ENCODE measurements around the gene GRIK4. TPM values are rescaled to one million over a fixed set of nuclear protein-coding genes. Genes with fewer than 3 reads are reported as not detected.
"Not testable (repeated sequence)": the region's sequence is repeated elsewhere in the genome, so short reads cannot be mapped to it uniquely, and the experiment has no call there.

GRIK4 gene
- total RNA-seq, 1 donor from 2014 or later, result 2.2 TPM

DNA sequence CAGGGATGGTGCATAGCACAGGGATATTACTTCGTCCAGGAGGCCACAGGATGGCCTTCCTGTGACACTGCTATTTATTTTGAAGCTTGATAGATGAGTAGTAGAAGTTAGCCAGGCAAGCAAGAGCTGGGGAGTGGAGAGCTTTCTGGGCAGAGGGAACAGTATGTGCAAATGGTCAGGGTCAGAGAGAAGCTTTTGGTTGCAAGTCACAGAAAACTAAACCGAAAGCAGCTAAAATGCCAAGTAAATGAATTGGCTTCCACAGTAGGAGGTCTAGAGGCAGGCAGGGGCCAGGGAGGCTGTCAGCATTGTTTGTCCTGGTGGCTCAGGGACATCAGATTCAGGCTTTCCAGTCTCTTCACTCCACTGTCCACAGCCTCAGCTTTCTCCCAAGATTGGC is 247.5 kb downstream of the GRIK4 start:
- Histone ChIP-seq H3K9ac (ENCODE audit: low read length) (no peak overlapping the region), H2AFZ (ENCODE audit: low read depth, low read length) (no peak overlapping the region), H4K20me1 (ENCODE audit: insufficient read depth, low read length) (no peaks in the 10 kb centered on the region), H3K4me1 (ENCODE audit: insufficient read depth, low read length) (no peaks in the 10 kb centered on the region), H3K79me2 (ENCODE audit: insufficient read depth, low read length) (no peaks in the 10 kb centered on the region), H3K36me3 (ENCODE audit: insufficient read depth, low read length) (no peaks in the 10 kb centered on the region), H3K27me3 (ENCODE audit: insufficient read depth, low read length) (no peaks in the 10 kb centered on the region), H3K9me3 (ENCODE audit: insufficient read depth, low read depth, low read length) (no peaks in the 10 kb centered on the region), H3K4me3 (ENCODE audit: insufficient read depth, low read depth, low read length) (no peak overlapping the region), H3K27ac (ENCODE audit: low read depth, low read length) (no peak overlapping the region), H3K4me2 (ENCODE audit: low read length) (no peak overlapping the region)
- Mint-ChIP-seq H3K4me3 (ENCODE audit: unreplicated experiment) (no peak overlapping the region), H3K27me3 (ENCODE audit: low read depth, unreplicated experiment) (peaks cover 7% of the 10 kb centered on the region), H3K36me3 (ENCODE audit: low read depth, unreplicated experiment) (no peaks in the 10 kb centered on the region), H3K4me1 (ENCODE audit: low read depth, unreplicated experiment) (no peaks in the 10 kb centered on the region), H3K9me3 (ENCODE audit: unreplicated experiment) (peaks cover 6% of the 10 kb centered on the region), H3K27ac (ENCODE audit: unreplicated experiment) (no peak overlapping the region)
- no peak for DNase-seq (ENCODE audit: low read depth)
- TF ChIP-seq, protein P1, sequence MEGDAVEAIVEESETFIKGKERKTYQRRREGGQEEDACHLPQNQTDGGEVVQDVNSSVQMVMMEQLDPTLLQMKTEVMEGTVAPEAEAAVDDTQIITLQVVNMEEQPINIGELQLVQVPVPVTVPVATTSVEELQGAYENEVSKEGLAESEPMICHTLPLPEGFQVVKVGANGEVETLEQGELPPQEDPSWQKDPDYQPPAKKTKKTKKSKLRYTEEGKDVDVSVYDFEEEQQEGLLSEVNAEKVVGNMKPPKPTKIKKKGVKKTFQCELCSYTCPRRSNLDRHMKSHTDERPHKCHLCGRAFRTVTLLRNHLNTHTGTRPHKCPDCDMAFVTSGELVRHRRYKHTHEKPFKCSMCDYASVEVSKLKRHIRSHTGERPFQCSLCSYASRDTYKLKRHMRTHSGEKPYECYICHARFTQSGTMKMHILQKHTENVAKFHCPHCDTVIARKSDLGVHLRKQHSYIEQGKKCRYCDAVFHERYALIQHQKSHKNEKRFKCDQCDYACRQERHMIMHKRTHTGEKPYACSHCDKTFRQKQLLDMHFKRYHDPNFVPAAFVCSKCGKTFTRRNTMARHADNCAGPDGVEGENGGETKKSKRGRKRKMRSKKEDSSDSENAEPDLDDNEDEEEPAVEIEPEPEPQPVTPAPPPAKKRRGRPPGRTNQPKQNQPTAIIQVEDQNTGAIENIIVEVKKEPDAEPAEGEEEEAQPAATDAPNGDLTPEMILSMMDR (IDR thresholded peaks at IDR 0.05; ENCODE audit: insufficient read depth, low read depth, low read length), result no peak
- no peak for TF ChIP-seq EZH2 (IDR thresholded peaks at IDR 0.05; ENCODE audit: insufficient read depth, low read length)
- FAIRE-seq, result no peak

DNA sequence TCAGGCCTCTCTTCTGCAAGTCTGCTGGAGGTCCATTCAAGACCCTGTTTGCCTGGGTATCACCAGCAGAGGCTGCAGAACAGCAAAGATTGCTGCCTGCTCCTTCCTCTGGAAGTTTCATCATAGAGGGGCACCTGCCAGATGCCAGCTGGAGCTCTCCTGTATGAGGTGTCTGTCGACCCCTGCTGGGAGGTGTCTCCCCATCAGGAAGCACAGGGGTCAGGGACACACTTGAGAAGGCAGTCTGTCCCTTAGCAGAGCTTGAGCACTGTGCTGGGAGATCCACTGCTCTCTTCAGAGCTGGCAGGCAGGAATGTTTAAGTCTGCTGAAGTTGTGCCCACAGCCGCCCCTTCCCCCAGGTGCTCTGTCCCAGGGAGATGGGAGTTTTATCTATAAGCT is 254.2 kb downstream of the GRIK4 start:
- H3K4me1 Mint-ChIP-seq (ENCODE audit: low read depth, unreplicated experiment); H3K27me3 Mint-ChIP-seq (ENCODE audit: low read depth, unreplicated experiment); H3K4me2 ChIP-seq (ENCODE audit: low read length); H3K36me3 Mint-ChIP-seq (ENCODE audit: low read depth, unreplicated experiment); DNase-seq (ENCODE audit: low read depth); H3K36me3 ChIP-seq (ENCODE audit: insufficient read depth, low read length); H3K79me2 ChIP-seq (ENCODE audit: insufficient read depth, low read length); H3K27ac Mint-ChIP-seq (ENCODE audit: unreplicated experiment); H2AFZ ChIP-seq (ENCODE audit: low read depth, low read length); H3K9ac ChIP-seq (ENCODE audit: low read length); H3K27me3 ChIP-seq (ENCODE audit: insufficient read depth, low read length); H4K20me1 ChIP-seq (ENCODE audit: insufficient read depth, low read length); H3K4me1 ChIP-seq (ENCODE audit: insufficient read depth, low read length); H3K27ac ChIP-seq (ENCODE audit: low read depth, low read length); H3K4me3 Mint-ChIP-seq (ENCODE audit: unreplicated experiment); H3K9me3 ChIP-seq (ENCODE audit: insufficient read depth, low read depth, low read length); FAIRE-seq; H3K4me3 ChIP-seq (ENCODE audit: insufficient read depth, low read depth, low read length): not testable (repeated sequence)
- H3K9me3 Mint-ChIP-seq (ENCODE audit: unreplicated experiment), result peaks cover 19% of the 10 kb centered on the region

DNA sequence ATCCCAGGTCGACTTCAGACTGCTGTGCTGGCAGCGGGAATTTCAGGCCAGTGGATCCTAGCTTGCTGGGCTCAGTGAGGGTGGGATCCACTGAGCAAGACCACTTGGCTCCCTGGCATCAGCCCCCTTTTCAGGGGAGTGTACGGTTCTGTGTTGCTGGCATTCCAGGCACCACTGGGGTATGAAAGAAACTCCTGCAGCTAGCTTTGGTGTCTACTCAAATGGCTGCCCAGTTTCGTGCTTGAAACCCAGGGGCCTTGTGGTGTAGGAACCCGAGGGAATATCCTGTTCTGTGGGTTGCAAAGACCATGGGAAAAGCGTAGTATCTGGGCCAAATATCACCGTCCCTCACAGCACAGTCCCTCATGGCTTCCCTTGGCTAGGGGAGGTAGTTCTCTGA is 254.8 kb downstream of the GRIK4 start:
- no peak overlapping the region for H3K27ac ChIP-seq (ENCODE audit: low read depth, low read length)
- FAIRE-seq, result no peak
- Mint-ChIP-seq H3K27ac (ENCODE audit: unreplicated experiment) (no peak overlapping the region), H3K36me3 (ENCODE audit: low read depth, unreplicated experiment) (peaks cover 4% of the 10 kb centered on the region), H3K9me3 (ENCODE audit: unreplicated experiment) (peaks cover 22% of the 10 kb centered on the region), H3K4me1 (ENCODE audit: low read depth, unreplicated experiment) (no peaks in the 10 kb centered on the region), H3K4me3 (ENCODE audit: unreplicated experiment) (no peak overlapping the region), H3K27me3 (ENCODE audit: low read depth, unreplicated experiment) (peaks cover 5% of the 10 kb centered on the region)
- DNase-seq (ENCODE audit: low read depth), result no peak
- no peaks in the 10 kb centered on the region for H3K36me3 ChIP-seq (ENCODE audit: insufficient read depth, low read length)
- H4K20me1 ChIP-seq (ENCODE audit: insufficient read depth, low read length), result no peaks in the 10 kb centered on the region
- H3K4me1 ChIP-seq (ENCODE audit: insufficient read depth, low read length), result no peaks in the 10 kb centered on the region
- no peak overlapping the region for H3K4me3 ChIP-seq (ENCODE audit: insufficient read depth, low read depth, low read length)
- H3K9me3 ChIP-seq (ENCODE audit: insufficient read depth, low read depth, low read length), result peaks cover 2% of the 10 kb centered on the region
- H3K9ac ChIP-seq (ENCODE audit: low read length), result no peak overlapping the region
- H3K4me2 ChIP-seq (ENCODE audit: low read length), result no peak overlapping the region
- H2AFZ ChIP-seq (ENCODE audit: low read depth, low read length), result no peak overlapping the region
- no peak for TF ChIP-seq EZH2 (IDR thresholded peaks at IDR 0.05; ENCODE audit: insufficient read depth, low read length)
- TF ChIP-seq, protein P1 (IDR thresholded peaks at IDR 0.05; ENCODE audit: insufficient read depth, low read depth, low read length), result no peak
- no peaks in the 10 kb centered on the region for H3K27me3 ChIP-seq (ENCODE audit: insufficient read depth, low read length)
- H3K79me2 ChIP-seq (ENCODE audit: insufficient read depth, low read length), result no peaks in the 10 kb centered on the region
